MCF 10A (cell line): Measurements from ENCODE around the gene HCN2. TPM values are rescaled to one million over a fixed set of nuclear protein-coding genes. Genes with fewer than 3 reads are reported as not detected.

Experiments used
- BruUV-seq: library from RNA; stranded (reverse); fragments of 400-500 nt; replicated peaks from 2 replicates; lab custom pipeline; 2021; lab: Mats Ljungman, UMichigan
- CTCF ChIA-PET: fragments of 300-600 bp; sonication (Branson Sonifier 250); formaldehyde crosslinking; extraction: SDS; loops from one replicate; lab custom pipeline; 2021; ENCODE audit warnings: antibody characterized with exemption, inconsistent platforms; lab: Yijun Ruan, JAX
- POLR2A ChIA-PET: fragments of 300-600, 350-650 bp; sonication (Branson Sonifier 250); formaldehyde crosslinking; extraction: SDS; loops from one replicate; lab custom pipeline; 2020; ENCODE audit warnings: antibody characterized with exemption, inconsistent platforms; lab: Yijun Ruan, JAX
- DNase-seq: peaks from one replicate; pipeline ENCODE4 v3.0.0-alpha.2; 2018; ENCODE audit not compliant: unreplicated experiment
- H3K27ac Mint-ChIP-seq: one replicate; pipeline ENCODE4 v1.8.0; 2022; ENCODE audit warnings: mild to moderate bottlenecking, low read depth, mixed read lengths; ENCODE audit not compliant: unreplicated experiment
- H3K27me3 Mint-ChIP-seq: one replicate; pipeline ENCODE4 v1.8.0; 2022; ENCODE audit warnings: mixed read lengths; ENCODE audit not compliant: insufficient read depth, unreplicated experiment
- H3K36me3 Mint-ChIP-seq: one replicate; pipeline ENCODE4 v1.8.0; 2022; ENCODE audit warnings: mild to moderate bottlenecking, moderate library complexity, mixed read lengths; ENCODE audit not compliant: insufficient read depth, unreplicated experiment
- H3K4me1 Mint-ChIP-seq: one replicate; pipeline ENCODE4 v1.8.0; 2022; ENCODE audit warnings: mixed read lengths; ENCODE audit not compliant: insufficient read depth, unreplicated experiment
- H3K4me3 Mint-ChIP-seq: one replicate; pipeline ENCODE4 v1.8.0; 2022; ENCODE audit warnings: mild to moderate bottlenecking, moderate library complexity, mixed read lengths; ENCODE audit not compliant: unreplicated experiment
- H3K9me3 Mint-ChIP-seq: one replicate; pipeline ENCODE4 v1.8.0; 2022; ENCODE audit warnings: mixed read lengths; ENCODE audit not compliant: unreplicated experiment
- intact Hi-C: fragments of 100-400 bp; cut with micrococcal nuclease; formaldehyde crosslinking; loops from 2 replicates; pipeline ENCODE4 v1.14.1; 2022
- total RNA-seq: library from RNA; stranded (reverse); gene quantifications from 2 replicates; pipeline ENCODE4 v1.2.3, GENCODE V29; 2022
- TF ChIP-seq, protein P1 (sequence below): fragments of 200-600 bp; IDR thresholded peaks from one replicate; pipeline ENCODE4 v1.8.0; 2022; ENCODE audit warnings: antibody characterized with exemption, mild to moderate bottlenecking; ENCODE audit not compliant: unreplicated experiment

The HCN2 gene
- total RNA-seq, 1 experiment from 2014 or later, result 0.68 TPM

- no TSS peak for BruUV-seq
- Mint-ChIP-seq H3K4me3 (no peak overlapping the region), H3K27ac (no peak overlapping the region), H3K27me3 (no peaks in the 10 kb centered on the region), H3K4me1 (peaks cover 11% of the 10 kb centered on the region), H3K36me3 (peaks cover 25% of the 10 kb centered on the region), H3K9me3 (no peaks in the 10 kb centered on the region)
- ChIA-PET POLR2A (no interaction called here), CTCF (no interaction called here)
- no peak for DNase-seq
- intact Hi-C loops, result no loop called here
- TF ChIP-seq, protein P1, sequence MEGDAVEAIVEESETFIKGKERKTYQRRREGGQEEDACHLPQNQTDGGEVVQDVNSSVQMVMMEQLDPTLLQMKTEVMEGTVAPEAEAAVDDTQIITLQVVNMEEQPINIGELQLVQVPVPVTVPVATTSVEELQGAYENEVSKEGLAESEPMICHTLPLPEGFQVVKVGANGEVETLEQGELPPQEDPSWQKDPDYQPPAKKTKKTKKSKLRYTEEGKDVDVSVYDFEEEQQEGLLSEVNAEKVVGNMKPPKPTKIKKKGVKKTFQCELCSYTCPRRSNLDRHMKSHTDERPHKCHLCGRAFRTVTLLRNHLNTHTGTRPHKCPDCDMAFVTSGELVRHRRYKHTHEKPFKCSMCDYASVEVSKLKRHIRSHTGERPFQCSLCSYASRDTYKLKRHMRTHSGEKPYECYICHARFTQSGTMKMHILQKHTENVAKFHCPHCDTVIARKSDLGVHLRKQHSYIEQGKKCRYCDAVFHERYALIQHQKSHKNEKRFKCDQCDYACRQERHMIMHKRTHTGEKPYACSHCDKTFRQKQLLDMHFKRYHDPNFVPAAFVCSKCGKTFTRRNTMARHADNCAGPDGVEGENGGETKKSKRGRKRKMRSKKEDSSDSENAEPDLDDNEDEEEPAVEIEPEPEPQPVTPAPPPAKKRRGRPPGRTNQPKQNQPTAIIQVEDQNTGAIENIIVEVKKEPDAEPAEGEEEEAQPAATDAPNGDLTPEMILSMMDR, result no peak
These were observed 20.6 kb downstream of the HCN2 start for GRCh38 chr19:610071-610800.

GRCh38 chr19:610801-611480 is 21.3 kb downstream of the HCN2 start:
- Mint-ChIP-seq H3K36me3 (peaks cover 25% of the 10 kb centered on the region), H3K4me3 (no peak overlapping the region), H3K27me3 (no peaks in the 10 kb centered on the region), H3K27ac (peak overlapping the region; percentile 21), H3K9me3 (no peaks in the 10 kb centered on the region), H3K4me1 (peaks cover 11% of the 10 kb centered on the region)
- ChIA-PET POLR2A (interaction anchor here (0.9 kb wide), 1 partner anchor 21 kb away, joined by 3 read pairs; no protein-coding TSS in a partner anchor), CTCF (no interaction called here)
- BruUV-seq, result no TSS peak
- TF ChIP-seq, protein P1, result no peak
- DNase-seq, result peak; percentile 40
- intact Hi-C loops, result no loop called here

DNA sequence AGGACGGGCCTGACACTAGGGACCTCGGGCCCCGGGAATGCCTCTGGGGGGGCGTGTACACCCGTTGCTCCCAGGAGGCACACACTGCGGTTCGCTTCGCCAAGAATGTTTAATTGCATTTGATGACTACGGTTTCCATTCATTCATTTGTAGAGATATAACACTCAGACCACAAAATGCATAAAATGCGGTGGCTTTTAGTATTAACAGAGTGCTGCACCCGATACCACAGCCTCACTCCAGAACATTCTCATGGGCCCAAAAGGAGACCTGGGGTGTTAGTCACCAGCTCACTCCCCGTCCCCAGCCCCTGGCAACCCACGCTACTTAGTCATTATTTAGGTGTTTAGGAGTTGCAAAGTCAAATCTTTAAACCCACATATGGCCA is 21.8 kb downstream of the HCN2 start:
- ChIA-PET POLR2A (interaction anchor here (0.9 to 1.5 kb wide), 2 partner anchors 15 to 20 kb away, joined by 3 to 4 read pairs; no protein-coding TSS in a partner anchor), CTCF (no interaction called here)
- Mint-ChIP-seq H3K27me3 (no peaks in the 10 kb centered on the region), H3K36me3 (peaks cover 25% of the 10 kb centered on the region), H3K9me3 (no peaks in the 10 kb centered on the region), H3K4me3 (no peak overlapping the region), H3K27ac (peak overlapping the region; percentile 21), H3K4me1 (peaks cover 11% of the 10 kb centered on the region)
- peak; percentile 86 for DNase-seq
- BruUV-seq, result no TSS peak
- TF ChIP-seq, protein P1, result no peak
- intact Hi-C loops, result no loop called here

- POLR2A ChIA-PET, result interaction anchor here (0.6 to 1.5 kb wide), 4 partner anchors 13 to 29 kb away, joined by 3 to 4 read pairs (median 4); no protein-coding TSS in a partner anchor
- Mint-ChIP-seq H3K4me1 (peaks cover 11% of the 10 kb centered on the region), H3K27me3 (no peaks in the 10 kb centered on the region), H3K27ac (no peak overlapping the region), H3K9me3 (no peaks in the 10 kb centered on the region), H3K36me3 (peaks cover 34% of the 10 kb centered on the region), H3K4me3 (no peak overlapping the region)
- BruUV-seq, result no TSS peak
- TF ChIP-seq, protein P1, result no peak
- CTCF ChIA-PET, result no interaction called here
- intact Hi-C loops, result no loop called here
- no peak for DNase-seq
These were observed 23.3 kb downstream of the HCN2 start for GRCh38 chr19:612941-613340.
